OCI-LY1 (cell line): ENCODE data around the gene EDDM3A.
"Not testable (repeated sequence)": the region's sequence is repeated elsewhere in the genome, so short reads cannot be mapped to it uniquely, and the experiment has no call there.

ENCODE experiments used
- H2AFZ ChIP-seq: fragments of 200-600 bp; sonication (generic), shearing (Covaris generic); 2 replicates; pipeline ENCODE4 v1.6.0; 2014; ENCODE audit warnings: antibody characterized with exemption, mild to moderate bottlenecking, low read length
- H3F3A ChIP-seq: fragments of 200-600 bp; sonication (generic), shearing (Covaris generic); 2 replicates; pipeline ENCODE4 v1.6.0; 2014; ENCODE audit warnings: mild to moderate bottlenecking, antibody characterized with exemption, low read length, moderate library complexity; ENCODE audit not compliant: insufficient read depth
- H3K27ac ChIP-seq: fragments of 200-600 bp; sonication (generic); 2 replicates; pipeline ENCODE4 v1.5.1; 2014; ENCODE audit warnings: low read length, mixed run types, mild to moderate bottlenecking, low read depth; ENCODE audit not compliant: poor library complexity, severe bottlenecking
- H3K27me3 ChIP-seq: fragments of 200-600 bp; sonication (generic); 2 replicates; pipeline ENCODE4 v1.6.0; 2014; ENCODE audit warnings: antibody characterized with exemption, mild to moderate bottlenecking, low read length, moderate library complexity; ENCODE audit not compliant: insufficient read depth
- H3K36me3 ChIP-seq: fragments of 200-600 bp; sonication (generic); 2 replicates; pipeline ENCODE4 v1.6.1; 2014; ENCODE audit warnings: mild to moderate bottlenecking, antibody characterized with exemption, low read length, moderate library complexity, mixed read lengths; ENCODE audit not compliant: insufficient read depth
- H3K4me1 ChIP-seq: fragments of 200-600 bp; sonication (generic); 2 replicates; pipeline ENCODE4 v1.5.1; 2014; ENCODE audit warnings: mild to moderate bottlenecking, low read length, moderate library complexity; ENCODE audit not compliant: insufficient read depth, severe bottlenecking
- H3K4me2 ChIP-seq: fragments of 200-600 bp; sonication (generic), shearing (Covaris generic); 2 replicates; pipeline ENCODE4 v1.6.1; 2014; ENCODE audit warnings: low read length
- H3K4me3 ChIP-seq: fragments of 200-600 bp; sonication (generic); 2 replicates; pipeline ENCODE4 v1.5.1; 2014; ENCODE audit warnings: low read length, low read depth, mild to moderate bottlenecking, mixed read lengths; ENCODE audit not compliant: poor library complexity, severe bottlenecking
- H3K79me2 ChIP-seq: fragments of 200-600 bp; shearing (Covaris generic); 2 replicates; pipeline ENCODE4 v1.6.1; 2016; ENCODE audit warnings: mixed run types, low read length, mixed read lengths; ENCODE audit not compliant: insufficient read depth
- H3K9ac ChIP-seq: fragments of 200-600 bp; sonication (generic), shearing (Covaris generic); 2 replicates; pipeline ENCODE4 v1.6.1; 2014; ENCODE audit warnings: mild to moderate bottlenecking, low read length, mixed read lengths
- H3K9me2 ChIP-seq: fragments of 200-600 bp; sonication (generic), shearing (Covaris generic); 2 replicates; pipeline ENCODE4 v1.6.1; 2014; ENCODE audit warnings: low read depth, mild to moderate bottlenecking, low read length, mixed read lengths
- H3K9me3 ChIP-seq: fragments of 200-600 bp; shearing (Covaris generic); 2 replicates; pipeline ENCODE4 v1.6.1; 2014; ENCODE audit warnings: low read length, mixed read lengths
- H4K20me1 ChIP-seq: fragments of 200-600 bp; sonication (generic), shearing (Covaris generic); 2 replicates; pipeline ENCODE4 v1.6.0; 2016; ENCODE audit warnings: mild to moderate bottlenecking, low read length; ENCODE audit not compliant: insufficient read depth
- EZH2 ChIP-seq: fragments of 200-600 bp; sonication (generic), shearing (Covaris generic); IDR thresholded peaks from 2 replicates; pipeline ENCODE4 v1.8.0; 2017; ENCODE audit warnings: borderline replicate concordance, mixed run types, mild to moderate bottlenecking, antibody characterized with exemption, low read length, moderate library complexity, mixed read lengths
- TF ChIP-seq, protein P1 (sequence below): fragments of 200-600 bp; sonication (generic), shearing (Covaris generic); IDR thresholded peaks from 2 replicates; pipeline ENCODE4 v1.5.1; 2017; ENCODE audit warnings: mild to moderate bottlenecking, antibody characterized with exemption, low read length, moderate library complexity, mixed read lengths

Gene EDDM3A

DNA sequence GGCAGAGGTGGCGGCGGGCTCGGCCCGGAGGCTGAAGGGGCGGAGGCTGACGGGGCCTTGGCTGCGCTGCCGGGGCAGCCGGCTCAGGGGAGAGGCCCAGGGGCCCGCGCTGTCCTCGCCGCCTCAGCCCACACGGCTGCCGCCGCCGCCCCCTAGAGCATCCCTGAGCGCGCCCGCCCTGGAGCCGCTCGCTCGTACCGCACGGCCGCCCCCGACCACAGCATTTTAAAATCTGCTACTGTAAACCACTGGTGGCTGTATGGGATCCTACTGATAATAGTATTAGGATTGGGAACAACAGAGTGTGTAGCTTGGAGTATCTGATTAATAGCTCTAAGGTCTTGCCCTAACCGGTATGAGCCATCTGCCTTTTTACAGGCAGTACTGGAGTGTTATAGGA lies 22.2 kb upstream of the EDDM3A start:
- H3K4me3 ChIP-seq: no peak overlapping the region
- no peaks in the 10 kb centered on the region for H3K36me3 ChIP-seq
- no peak overlapping the region for H3K27ac ChIP-seq
- H3K27me3 ChIP-seq: 0 out of 2 replicates have a peak, but pooled peaks cover 10% of the 10 kb centered on the region
- H3K9ac ChIP-seq: no peak overlapping the region
- no peaks in the 10 kb centered on the region for H3K9me3 ChIP-seq
- H3K4me2 ChIP-seq: no peak overlapping the region
- no peaks in the 10 kb centered on the region for H4K20me1 ChIP-seq
- H3K4me1 ChIP-seq: no peaks in the 10 kb centered on the region
- no peaks in the 10 kb centered on the region for H3F3A ChIP-seq
- TF ChIP-seq, protein P1, sequence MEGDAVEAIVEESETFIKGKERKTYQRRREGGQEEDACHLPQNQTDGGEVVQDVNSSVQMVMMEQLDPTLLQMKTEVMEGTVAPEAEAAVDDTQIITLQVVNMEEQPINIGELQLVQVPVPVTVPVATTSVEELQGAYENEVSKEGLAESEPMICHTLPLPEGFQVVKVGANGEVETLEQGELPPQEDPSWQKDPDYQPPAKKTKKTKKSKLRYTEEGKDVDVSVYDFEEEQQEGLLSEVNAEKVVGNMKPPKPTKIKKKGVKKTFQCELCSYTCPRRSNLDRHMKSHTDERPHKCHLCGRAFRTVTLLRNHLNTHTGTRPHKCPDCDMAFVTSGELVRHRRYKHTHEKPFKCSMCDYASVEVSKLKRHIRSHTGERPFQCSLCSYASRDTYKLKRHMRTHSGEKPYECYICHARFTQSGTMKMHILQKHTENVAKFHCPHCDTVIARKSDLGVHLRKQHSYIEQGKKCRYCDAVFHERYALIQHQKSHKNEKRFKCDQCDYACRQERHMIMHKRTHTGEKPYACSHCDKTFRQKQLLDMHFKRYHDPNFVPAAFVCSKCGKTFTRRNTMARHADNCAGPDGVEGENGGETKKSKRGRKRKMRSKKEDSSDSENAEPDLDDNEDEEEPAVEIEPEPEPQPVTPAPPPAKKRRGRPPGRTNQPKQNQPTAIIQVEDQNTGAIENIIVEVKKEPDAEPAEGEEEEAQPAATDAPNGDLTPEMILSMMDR: no peak
- no peak for TF ChIP-seq EZH2
- no peaks in the 10 kb centered on the region for H3K9me2 ChIP-seq
- no peak overlapping the region for H2AFZ ChIP-seq
- H3K79me2 ChIP-seq: no peaks in the 10 kb centered on the region

DNA sequence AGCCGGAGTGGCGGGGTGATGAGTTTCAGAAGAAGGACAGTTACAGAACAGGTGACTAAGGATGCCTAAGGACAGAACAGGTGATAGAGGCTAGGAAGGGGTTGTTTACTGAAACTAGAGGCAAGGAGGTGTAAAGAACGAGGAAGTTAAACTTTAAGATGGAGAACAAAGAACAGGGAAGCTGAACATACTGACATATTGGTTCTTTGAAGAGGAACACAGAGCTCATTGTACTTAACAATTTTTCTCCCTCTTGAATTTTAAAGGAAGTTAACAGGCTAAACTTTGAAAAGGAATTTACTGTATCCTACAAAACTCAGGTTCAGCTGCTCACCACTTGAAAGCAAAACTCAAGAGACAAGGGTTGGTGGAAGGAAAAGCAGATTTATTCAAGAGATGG lies 19.6 kb upstream of the EDDM3A start:
- not testable (repeated sequence) for H3K9me3 ChIP-seq, H3K36me3 ChIP-seq, H4K20me1 ChIP-seq, H3K79me2 ChIP-seq, H3K9me2 ChIP-seq, H3K4me2 ChIP-seq, H3F3A ChIP-seq, H3K9ac ChIP-seq, H3K4me1 ChIP-seq, H2AFZ ChIP-seq, H3K27ac ChIP-seq, H3K4me3 ChIP-seq
- H3K27me3 ChIP-seq: 0 out of 2 replicates have a peak, but pooled peaks cover 10% of the 10 kb centered on the region

DNA sequence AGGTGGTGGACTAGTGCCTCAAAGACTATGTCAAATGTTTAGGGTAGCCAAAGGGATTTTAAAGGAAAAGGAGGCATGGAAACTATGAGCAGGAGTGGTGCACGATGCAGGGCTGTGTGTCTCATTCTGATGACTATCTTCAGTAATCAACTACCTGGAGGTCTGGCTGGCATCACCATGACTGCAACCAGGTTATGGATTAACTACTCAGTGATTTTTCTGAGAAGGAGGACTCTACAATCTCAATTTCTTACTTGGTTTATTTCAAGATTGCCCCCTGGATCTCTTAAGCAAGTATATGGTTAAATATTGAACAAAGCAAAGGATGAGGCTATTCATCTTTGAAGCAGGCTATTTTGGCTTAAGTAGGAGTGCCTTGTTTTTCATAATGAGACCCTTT lies 19.2 kb upstream of the EDDM3A start:
- H3F3A ChIP-seq: no peaks in the 10 kb centered on the region
- no peak overlapping the region for H3K4me3 ChIP-seq
- H3K27ac ChIP-seq: no peak overlapping the region
- H3K4me1 ChIP-seq: no peaks in the 10 kb centered on the region
- no peaks in the 10 kb centered on the region for H3K79me2 ChIP-seq
- no peaks in the 10 kb centered on the region for H3K36me3 ChIP-seq
- H3K4me2 ChIP-seq: no peak overlapping the region
- no peaks in the 10 kb centered on the region for H4K20me1 ChIP-seq
- no peaks in the 10 kb centered on the region for H3K9me2 ChIP-seq
- no peaks in the 10 kb centered on the region for H3K9me3 ChIP-seq
- H2AFZ ChIP-seq: no peak overlapping the region
- H3K27me3 ChIP-seq: 0 out of 2 replicates have a peak, but pooled peaks cover 10% of the 10 kb centered on the region
- TF ChIP-seq, protein P1: no peak
- TF ChIP-seq EZH2: no peak
- H3K9ac ChIP-seq: no peak overlapping the region

DNA sequence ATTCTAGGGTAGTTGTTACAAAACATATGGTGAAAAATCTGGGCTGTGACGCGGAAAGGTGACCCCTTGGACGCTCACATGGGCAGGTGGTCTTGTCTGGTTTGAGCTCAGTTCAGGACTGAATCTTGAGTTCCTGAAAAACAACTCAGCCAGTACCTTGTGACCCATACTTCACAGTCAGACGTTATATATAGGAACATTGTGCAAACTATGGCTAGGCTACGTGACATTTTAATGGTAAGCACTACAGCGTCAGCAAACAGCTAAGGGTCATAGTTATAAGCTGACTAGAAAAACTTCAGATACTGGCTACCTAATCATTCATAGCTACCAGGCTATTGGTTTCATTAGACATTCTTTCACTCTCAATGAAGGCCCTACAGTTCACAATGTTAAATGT lies 14.8 kb upstream of the EDDM3A start:
- Histone ChIP-seq H3K4me3 (no peak overlapping the region), H3K9ac (no peak overlapping the region), H3K27ac (no peak overlapping the region), H4K20me1 (no peaks in the 10 kb centered on the region), H3K9me2 (no peaks in the 10 kb centered on the region), H2AFZ (no peak overlapping the region), H3F3A (no peaks in the 10 kb centered on the region), H3K4me2 (no peak overlapping the region), H3K27me3 (no peaks in the 10 kb centered on the region), H3K4me1 (no peaks in the 10 kb centered on the region), H3K36me3 (no peaks in the 10 kb centered on the region), H3K9me3 (no peaks in the 10 kb centered on the region), H3K79me2 (no peaks in the 10 kb centered on the region)
- no peak for TF ChIP-seq EZH2
- TF ChIP-seq, protein P1: no peak
